Esophagus squamous epithelium (tissue), 5 donors: ENCODE data around the gene SUGP1. TPM values are rescaled to one million over a fixed set of nuclear protein-coding genes. Genes with fewer than 3 reads are reported as not detected.

ENCODE experiments used
- DNase-seq: peaks from one replicate; lab custom pipeline; 2025; lab: John Stamatoyannopoulos, UW
- H3K27ac ChIP-seq, 4 donors: fragments of 200-600 bp; sonication (generic); one replicate each; pipeline ENCODE4 v1.5.1; 2016 to 2019; ENCODE audit warnings: mild to moderate bottlenecking in 1 of 4
- H3K27me3 ChIP-seq, 4 donors: fragments of 200-600 bp; sonication (generic); 1 replicate in 3 of 4; 2 replicates in 1 of 4; pipeline versions ENCODE4 v1.5.1 to v1.6.0; 2017 to 2021; ENCODE audit warnings: antibody characterized with exemption in 1 of 4
- H3K36me3 ChIP-seq, 3 donors: fragments of 200-600 bp; sonication (generic); one replicate each; pipeline ENCODE4 v1.5.1; 2016 to 2019
- H3K4me1 ChIP-seq, 3 donors: fragments of 200-600 bp; sonication (generic); one replicate each; pipeline ENCODE4 v1.5.1; 2017 to 2019
- H3K4me3 ChIP-seq, 4 donors: fragments of 200-600 bp; sonication (generic); 1 replicate in 3 of 4; 2 replicates in 1 of 4; pipeline ENCODE4 v1.5.1; 2016 to 2019; ENCODE audit warnings: mild to moderate bottlenecking in 2 of 4, moderate library complexity in 1 of 4
- H3K9me3 ChIP-seq, 3 donors: fragments of 200-600 bp; sonication (generic); one replicate each; pipeline ENCODE4 v1.5.1; 2016 to 2019
- CTCF ChIP-seq, 6 experiments: fragments of 450-650 bp in 4 of 6; fragments of 200-600 bp in 2 of 6; sonication (generic) in 2 of 6; IDR thresholded peaks; one replicate each; pipeline ENCODE4 v1.5.1; 2016 to 2019; ENCODE audit warnings: antibody characterized with exemption in 6 of 6, mild to moderate bottlenecking in 4 of 6, moderate library complexity in 4 of 6
- POLR2A ChIP-seq, 4 donors: fragments of 450-650 bp; IDR thresholded peaks; one replicate each; pipeline ENCODE4 v1.6.1; 2017; ENCODE audit warnings: antibody characterized with exemption in 4 of 4, mild to moderate bottlenecking in 4 of 4, moderate library complexity in 3 of 4
- WGBS, 2 donors: methylation state at CpG; one replicate each; pipeline ENCODE4 v1.1.5; 2018; 5-methylcytosine and 5-hydroxymethylcytosine counted together
- intact Hi-C: fragments of 100-400 bp; cut with DNase I; formaldehyde crosslinking; loops from one replicate; pipeline ENCODE4 v1.15.0; 2022
- total RNA-seq, 4 donors: library from RNA; depleted of rRNA; stranded (reverse); fragments of >200 nt; gene quantifications; one replicate each; pipeline ENCODE4 v1.1.0, GENCODE V29; 2016
- donor health status: DM: yes; HTN: yes; CAD: no.

The SUGP1 gene
- total RNA-seq, 4 donors from 2014 or later: 31.0 to 47.4 (median 32.3) TPM

- H3K27me3 ChIP-seq: peaks cover 0 to 75% (median 16%) of the 10 kb centered on the region in 4 donors
- H3K27ac ChIP-seq: no peak overlapping the region
- intact Hi-C loops: no loop called here
- no peak for DNase-seq
- peak overlapping the region in 2 of 4 donors; percentile 31 to 50 for H3K4me3 ChIP-seq
- H3K4me1 ChIP-seq: peaks cover 7 to 11% (median 7%) of the 10 kb centered on the region in 3 donors
- 4 to 7% methylated on average over 18 to 21 of the region's 52 CpGs for WGBS, 2 donors
- peaks cover 0 to 5% (median 0%) of the 10 kb centered on the region in 3 donors for H3K9me3 ChIP-seq
- TF ChIP-seq POLR2A (IDR thresholded peaks at IDR 0.05) (no peak), CTCF (IDR thresholded peaks at IDR 0.05) (no peak)
- H3K36me3 ChIP-seq: no peaks in the 10 kb centered on the region
Observed at GRCh38 chr19:19261350-19262189, 58.7 kb downstream of the SUGP1 start.

GRCh38 chr19:19260417-19261214, 59.7 kb downstream of the SUGP1 start:
- Histone ChIP-seq H3K36me3 (no peaks in the 10 kb centered on the region), H3K4me1 (peaks cover 7 to 11% (median 7%) of the 10 kb centered on the region in 3 donors), H3K27ac (no peak overlapping the region), H3K9me3 (peaks cover 0 to 5% (median 0%) of the 10 kb centered on the region in 3 donors), H3K4me3 (no peak overlapping the region), H3K27me3 (peaks cover 0 to 85% (median 16%) of the 10 kb centered on the region in 4 donors)
- WGBS, 2 donors: 88 to 90% methylated on average over 6 to 7 of the region's 36 CpGs
- intact Hi-C loops: no loop called here
- no peak for DNase-seq
- TF ChIP-seq CTCF (IDR thresholded peaks at IDR 0.05): no peak
- TF ChIP-seq POLR2A (IDR thresholded peaks at IDR 0.05): no peak

GRCh38 chr19:19259741-19260140, 60.6 kb downstream of the SUGP1 start:
- WGBS, 2 donors: 69 to 82% methylated on average over 2 of the region's 2 CpGs
- H3K4me3 ChIP-seq: no peak overlapping the region
- H3K27me3 ChIP-seq: peaks cover 0 to 93% (median 17%) of the 10 kb centered on the region in 4 donors
- H3K4me1 ChIP-seq: peaks cover 7 to 11% (median 7%) of the 10 kb centered on the region in 3 donors
- no peak for DNase-seq
- intact Hi-C loops: no loop called here
- no peaks in the 10 kb centered on the region for H3K36me3 ChIP-seq
- H3K9me3 ChIP-seq: peaks cover 0 to 5% (median 0%) of the 10 kb centered on the region in 3 donors
- H3K27ac ChIP-seq: no peak overlapping the region
- TF ChIP-seq CTCF (IDR thresholded peaks at IDR 0.05): no peak
- TF ChIP-seq POLR2A (IDR thresholded peaks at IDR 0.05): no peak

- intact Hi-C loops: no loop called here
- Histone ChIP-seq H3K27me3 (peaks cover 0 to 97% (median 18%) of the 10 kb centered on the region in 4 donors), H3K36me3 (no peaks in the 10 kb centered on the region), H3K4me3 (no peak overlapping the region), H3K9me3 (peaks cover 0 to 5% (median 0%) of the 10 kb centered on the region in 3 donors), H3K27ac (no peak overlapping the region), H3K4me1 (peaks cover 7 to 11% (median 7%) of the 10 kb centered on the region in 3 donors)
- no peak for DNase-seq
- TF ChIP-seq CTCF (IDR thresholded peaks at IDR 0.05): no peak
- TF ChIP-seq POLR2A (IDR thresholded peaks at IDR 0.05): no peak
- WGBS, 2 donors: 89 to 95% methylated on average over 28 to 39 of the region's 41 CpGs
Observed at GRCh38 chr19:19258589-19259338, 61.5 kb downstream of the SUGP1 start.
